MCF 10A (cell line): Measurements from ENCODE around the gene LRMDA. TPM values are rescaled to one million over a fixed set of nuclear protein-coding genes. Genes with fewer than 3 reads are reported as not detected.

ENCODE experiments used
- BruUV-seq: library from RNA; stranded (reverse); fragments of 400-500 nt; replicated peaks from 2 replicates; lab custom pipeline; 2021; lab: Mats Ljungman, UMichigan
- CTCF ChIA-PET: fragments of 300-600 bp; sonication (Branson Sonifier 250); formaldehyde crosslinking; extraction: SDS; loops from one replicate; lab custom pipeline; 2021; ENCODE audit warnings: antibody characterized with exemption, inconsistent platforms; lab: Yijun Ruan, JAX
- POLR2A ChIA-PET: fragments of 300-600, 350-650 bp; sonication (Branson Sonifier 250); formaldehyde crosslinking; extraction: SDS; loops from one replicate; lab custom pipeline; 2020; ENCODE audit warnings: antibody characterized with exemption, inconsistent platforms; lab: Yijun Ruan, JAX
- DNase-seq: peaks from one replicate; pipeline ENCODE4 v3.0.0-alpha.2; 2018; ENCODE audit not compliant: unreplicated experiment
- H3K27ac Mint-ChIP-seq: one replicate; pipeline ENCODE4 v1.8.0; 2022; ENCODE audit warnings: mild to moderate bottlenecking, low read depth, mixed read lengths; ENCODE audit not compliant: unreplicated experiment
- H3K27me3 Mint-ChIP-seq: one replicate; pipeline ENCODE4 v1.8.0; 2022; ENCODE audit warnings: mixed read lengths; ENCODE audit not compliant: insufficient read depth, unreplicated experiment
- H3K36me3 Mint-ChIP-seq: one replicate; pipeline ENCODE4 v1.8.0; 2022; ENCODE audit warnings: mild to moderate bottlenecking, moderate library complexity, mixed read lengths; ENCODE audit not compliant: insufficient read depth, unreplicated experiment
- H3K4me1 Mint-ChIP-seq: one replicate; pipeline ENCODE4 v1.8.0; 2022; ENCODE audit warnings: mixed read lengths; ENCODE audit not compliant: insufficient read depth, unreplicated experiment
- H3K4me3 Mint-ChIP-seq: one replicate; pipeline ENCODE4 v1.8.0; 2022; ENCODE audit warnings: mild to moderate bottlenecking, moderate library complexity, mixed read lengths; ENCODE audit not compliant: unreplicated experiment
- H3K9me3 Mint-ChIP-seq: one replicate; pipeline ENCODE4 v1.8.0; 2022; ENCODE audit warnings: mixed read lengths; ENCODE audit not compliant: unreplicated experiment
- intact Hi-C: fragments of 100-400 bp; cut with micrococcal nuclease; formaldehyde crosslinking; loops from 2 replicates; pipeline ENCODE4 v1.14.1; 2022
- total RNA-seq: library from RNA; stranded (reverse); gene quantifications from 2 replicates; pipeline ENCODE4 v1.2.3, GENCODE V29; 2022
- TF ChIP-seq, protein P1 (sequence below): fragments of 200-600 bp; IDR thresholded peaks from one replicate; pipeline ENCODE4 v1.8.0; 2022; ENCODE audit warnings: antibody characterized with exemption, mild to moderate bottlenecking; ENCODE audit not compliant: unreplicated experiment

Gene LRMDA
- total RNA-seq, 1 experiment from 2014 or later = not detected

DNA sequence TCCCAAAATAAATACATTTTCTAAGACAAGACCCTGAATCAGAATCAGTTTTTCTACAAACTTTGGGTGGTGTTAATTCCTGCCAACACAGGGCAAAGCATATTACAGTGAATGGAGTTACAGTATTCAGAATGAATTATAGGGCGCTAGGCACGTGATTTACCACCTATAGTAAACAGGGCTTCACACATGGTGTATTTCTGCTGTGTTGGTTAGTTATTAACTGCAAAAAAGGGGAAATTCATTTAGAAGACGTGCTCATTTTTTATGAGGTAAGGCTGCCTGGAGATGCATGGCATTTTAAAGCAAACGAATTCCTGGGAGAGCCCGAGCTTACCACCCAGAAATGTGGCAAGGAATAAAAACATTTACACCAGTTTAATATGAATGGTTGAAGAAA is 393.8 kb downstream of the LRMDA start:
- intact Hi-C loops = no loop called here
- peaks cover 8% of the 10 kb centered on the region for H3K27me3 Mint-ChIP-seq
- H3K27ac Mint-ChIP-seq = no peak overlapping the region
- DNase-seq = no peak
- TF ChIP-seq, protein P1, sequence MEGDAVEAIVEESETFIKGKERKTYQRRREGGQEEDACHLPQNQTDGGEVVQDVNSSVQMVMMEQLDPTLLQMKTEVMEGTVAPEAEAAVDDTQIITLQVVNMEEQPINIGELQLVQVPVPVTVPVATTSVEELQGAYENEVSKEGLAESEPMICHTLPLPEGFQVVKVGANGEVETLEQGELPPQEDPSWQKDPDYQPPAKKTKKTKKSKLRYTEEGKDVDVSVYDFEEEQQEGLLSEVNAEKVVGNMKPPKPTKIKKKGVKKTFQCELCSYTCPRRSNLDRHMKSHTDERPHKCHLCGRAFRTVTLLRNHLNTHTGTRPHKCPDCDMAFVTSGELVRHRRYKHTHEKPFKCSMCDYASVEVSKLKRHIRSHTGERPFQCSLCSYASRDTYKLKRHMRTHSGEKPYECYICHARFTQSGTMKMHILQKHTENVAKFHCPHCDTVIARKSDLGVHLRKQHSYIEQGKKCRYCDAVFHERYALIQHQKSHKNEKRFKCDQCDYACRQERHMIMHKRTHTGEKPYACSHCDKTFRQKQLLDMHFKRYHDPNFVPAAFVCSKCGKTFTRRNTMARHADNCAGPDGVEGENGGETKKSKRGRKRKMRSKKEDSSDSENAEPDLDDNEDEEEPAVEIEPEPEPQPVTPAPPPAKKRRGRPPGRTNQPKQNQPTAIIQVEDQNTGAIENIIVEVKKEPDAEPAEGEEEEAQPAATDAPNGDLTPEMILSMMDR = no peak
- ChIA-PET POLR2A (no interaction called here), CTCF (no interaction called here)
- H3K36me3 Mint-ChIP-seq = no peaks in the 10 kb centered on the region
- H3K9me3 Mint-ChIP-seq = no peaks in the 10 kb centered on the region
- H3K4me1 Mint-ChIP-seq = no peaks in the 10 kb centered on the region
- no peak overlapping the region for H3K4me3 Mint-ChIP-seq
- no TSS peak for BruUV-seq

DNA sequence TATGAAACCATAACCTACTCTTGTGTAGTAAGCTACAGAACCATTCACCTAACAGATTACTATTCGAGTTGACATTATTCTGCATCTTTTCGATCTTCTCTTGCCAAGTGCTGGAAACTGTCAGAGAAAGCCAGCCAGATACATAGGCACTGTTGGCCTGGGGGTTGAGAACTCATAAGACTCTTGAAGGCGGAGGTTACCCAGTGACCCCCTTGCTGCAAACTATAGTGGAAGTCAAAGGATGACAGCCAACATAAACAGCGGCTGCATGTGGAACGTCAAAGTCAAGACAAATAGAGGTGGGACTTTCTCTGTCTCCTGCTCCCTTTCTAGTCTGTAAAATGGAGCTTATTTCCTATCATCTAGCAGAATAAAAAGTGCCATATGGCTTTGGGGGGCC is 394.2 kb downstream of the LRMDA start:
- no peak for DNase-seq
- TF ChIP-seq, protein P1 = no peak
- H3K4me1 Mint-ChIP-seq = no peaks in the 10 kb centered on the region
- ChIA-PET CTCF (interaction anchor here (0.6 kb wide), 1 partner anchor 257 kb away, joined by 3 read pairs; no protein-coding TSS in a partner anchor), POLR2A (interaction anchor here (0.7 kb wide), 1 partner anchor 17 kb away, joined by 3 read pairs; no protein-coding TSS in a partner anchor)
- H3K36me3 Mint-ChIP-seq = no peaks in the 10 kb centered on the region
- no TSS peak for BruUV-seq
- H3K4me3 Mint-ChIP-seq = no peak overlapping the region
- H3K27me3 Mint-ChIP-seq = peaks cover 4% of the 10 kb centered on the region
- intact Hi-C loops = no loop called here
- H3K27ac Mint-ChIP-seq = no peak overlapping the region
- no peaks in the 10 kb centered on the region for H3K9me3 Mint-ChIP-seq

DNA sequence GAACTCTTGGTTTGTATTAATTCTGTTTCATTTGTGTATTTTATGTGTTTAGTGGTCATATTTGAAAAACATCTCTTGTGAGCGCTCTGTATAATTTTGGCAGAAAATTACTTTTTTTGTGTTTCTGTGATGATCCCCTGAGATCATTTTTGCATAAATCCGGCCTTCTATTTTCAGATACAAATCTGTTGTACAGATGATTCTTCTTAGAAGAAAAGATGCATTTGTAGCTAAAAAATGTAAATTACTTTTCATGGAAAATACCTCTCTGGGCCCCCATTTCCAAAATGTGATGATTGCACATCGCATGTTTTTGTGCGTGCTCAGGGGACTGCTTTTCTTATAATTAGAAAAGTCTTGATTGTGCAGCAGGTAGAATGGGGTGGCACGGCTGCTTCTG is 395.4 kb downstream of the LRMDA start:
- BruUV-seq = no TSS peak
- ChIA-PET POLR2A (no interaction called here), CTCF (interaction anchor here (0.6 kb wide), 1 partner anchor 647 kb away, joined by 3 read pairs; no protein-coding TSS in a partner anchor)
- DNase-seq = no peak
- intact Hi-C loops = no loop called here
- Mint-ChIP-seq H3K36me3 (no peaks in the 10 kb centered on the region), H3K4me1 (no peaks in the 10 kb centered on the region), H3K9me3 (no peaks in the 10 kb centered on the region), H3K4me3 (no peak overlapping the region), H3K27me3 (no peaks in the 10 kb centered on the region), H3K27ac (no peak overlapping the region)
- TF ChIP-seq, protein P1 = no peak

DNA sequence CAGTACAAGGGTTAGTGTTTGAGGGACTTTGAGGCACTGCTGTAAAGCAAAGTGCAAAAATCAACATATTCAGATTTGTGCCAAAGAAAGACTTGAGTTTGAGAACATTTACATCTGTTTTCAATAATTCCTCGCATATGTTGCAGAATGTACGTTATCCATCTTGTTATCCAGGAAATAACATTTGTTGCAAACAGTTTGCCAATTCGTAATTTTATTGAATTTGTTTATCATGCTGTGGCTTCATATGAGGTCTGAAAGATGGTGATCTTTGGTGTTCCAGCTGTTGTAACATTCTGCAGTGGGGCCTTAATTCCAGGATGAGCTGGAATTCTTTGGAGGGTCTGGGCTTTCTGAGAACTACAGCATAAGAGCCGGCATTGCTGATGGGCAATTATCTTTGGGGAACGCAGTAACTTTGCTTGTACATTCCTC is 396.2 kb downstream of the LRMDA start:
- Mint-ChIP-seq H3K4me3 (no peak overlapping the region), H3K27ac (no peak overlapping the region), H3K9me3 (peaks cover 5% of the 10 kb centered on the region), H3K27me3 (no peaks in the 10 kb centered on the region), H3K4me1 (no peaks in the 10 kb centered on the region), H3K36me3 (no peaks in the 10 kb centered on the region)
- CTCF ChIA-PET = no interaction called here
- POLR2A ChIA-PET = interaction anchor here (0.5 kb wide), 1 partner anchor 314 kb away, joined by 3 read pairs; no protein-coding TSS in a partner anchor
- BruUV-seq = no TSS peak
- no peak for DNase-seq
- TF ChIP-seq, protein P1 = no peak
- intact Hi-C loops = no loop called here
